ENCODE results near the gene EPHB1.

DNA sequence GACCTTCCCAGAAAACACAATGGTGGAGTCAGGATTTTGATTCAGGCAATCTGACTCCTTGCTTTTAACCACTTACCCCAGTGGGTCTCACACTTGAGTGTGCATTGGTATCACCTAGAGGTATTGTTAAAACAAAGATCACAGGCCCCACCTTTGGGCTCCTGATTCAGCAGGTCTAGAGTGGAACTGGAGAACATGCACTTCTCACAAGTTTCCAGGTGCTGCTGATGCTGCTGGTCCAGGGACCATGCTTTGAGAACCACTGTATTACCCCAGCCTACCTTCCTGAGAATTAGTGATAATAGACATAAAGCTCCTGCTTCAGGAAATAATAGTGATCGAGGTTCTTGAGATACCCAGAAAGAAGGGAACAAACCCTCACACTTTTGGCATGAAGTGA, 466.9 kb downstream of the EPHB1 start:
- TF ChIP-seq ZNF274 (IDR thresholded peaks at IDR 0.05; ENCODE audit: low read depth, low read length) (no peak), YY1 (IDR thresholded peaks at IDR 0.05; ENCODE audit: insufficient read depth, insufficient read length) (no peak)

All from NT2/D1 (cell line).